ENCODE data around the gene FAM234B. TPM values are rescaled to one million over a fixed set of nuclear protein-coding genes. Genes with fewer than 3 reads are reported as not detected.

The FAM234B gene
- total and polyA plus RNA-seq, 2 donors (not counting 1 experiment from before 2014, with no cell fraction given): 2.6 to 8.2 TPM

- TF ChIP-seq CTCF (IDR thresholded peaks at IDR 0.05) (no peak), EZH2 (IDR thresholded peaks at IDR 0.05; ENCODE audit: borderline replicate concordance, insufficient read depth, low read depth, low read length, poor library complexity, severe bottlenecking) (no peak)
- DNase-seq: peak; percentile 75
- Histone ChIP-seq H3K4me3 (ENCODE audit: control extremely low read depth in 1 of 5, extremely low read depth in 1 of 5, insufficient read depth in 1 of 5, low read depth in 2 of 5, low read length in 4 of 5) (no peak overlapping the region), H3K79me2 (ENCODE audit: control insufficient read depth, insufficient read depth, low read length) (no peaks in the 10 kb centered on the region), H4K20me1 (ENCODE audit: control insufficient read depth, insufficient read depth, low read length, poor library complexity, severe bottlenecking) (no peaks in the 10 kb centered on the region), H2AFZ (ENCODE audit: insufficient read depth, low read depth, low read length, poor library complexity, severe bottlenecking) (no peak overlapping the region), H3K27me3 (replicated peaks in 1 of 4; ENCODE audit: control extremely low read depth in 1 of 4, control insufficient read depth in 3 of 4, insufficient read depth in 4 of 4, low read length in 3 of 4) (no peaks in the 10 kb centered on the region), H3K27ac (ENCODE audit: low read length in 2 of 2) (peak overlapping the region; percentile 86 to 99), H3K9me3 (ENCODE audit: control extremely low read depth in 1 of 3, control insufficient read depth in 2 of 3, insufficient read depth in 1 of 3, low read length in 2 of 3) (no peaks in the 10 kb centered on the region), H3K36me3 (replicated peaks in 1 of 2; ENCODE audit: control extremely low read depth in 1 of 2, control insufficient read depth in 1 of 2, extremely low read depth in 1 of 2, insufficient read depth in 2 of 2, low read length in 1 of 2) (no peaks in the 10 kb centered on the region), H3K9ac (ENCODE audit: low read length) (peak overlapping the region; percentile 2), H3K4me1 (ENCODE audit: control insufficient read depth in 2 of 2, insufficient read depth in 2 of 2, low read length in 2 of 2) (peaks cover 52 to 63% of the 10 kb centered on the region in 2 donors), H3K4me2 (replicated peaks; ENCODE audit: low read depth, low read length, poor library complexity, severe bottlenecking) (peak overlapping the region; percentile 76)
- POLR2A ChIA-PET: interaction anchor here (0.7 kb wide), 1 partner anchor 130 kb away, joined by 6 read pairs; no protein-coding TSS in a partner anchor
- 20% methylated on average over 1 of the region's 8 CpGs for WGBS (ENCODE audit: insufficient coverage)
- CTCF ChIA-PET: interaction anchor here (0.7 to 8.7 kb wide), 9 partner anchors 54 to 741 kb away, joined by 3 to 108 read pairs (median 4); partner anchors contain the start of genes DDX47 and FAM234B
- Mint-ChIP-seq H3K27me3 (no peaks in the 10 kb centered on the region), H3K9me3 (ENCODE audit: insufficient read depth) (no peaks in the 10 kb centered on the region), H3K4me1 (peaks cover 62% of the 10 kb centered on the region), H3K4me3 (peak overlapping the region; percentile 27), H3K27ac (peak overlapping the region; percentile 97)
- ATAC-seq (ENCODE audit: low read depth): peak; percentile 6
- intact Hi-C loops (cut with micrococcal nuclease): no loop called here
Observed at GRCh38 chr12:13099066-13099843, 55.1 kb downstream of the FAM234B start.
